Stimulated activated memory B cell treated with anti-CD40 and anti-IgM and Interleukin-4, amounts not matched to agents 10 μg/mL and 1 μg/mL and 100 μg/mL, for 72 hours (primary cell): ENCODE measurements around the gene LCE6A.

ENCODE experiments used
- ATAC-seq: fragments of 150-1000 bp; cut with Tn5 transposase; 2 replicates; pipeline ENCODE4 v1.10.0; 2021
- H3K27ac Mint-ChIP-seq: one replicate; pipeline ENCODE4 v1.8.0; 2022; ENCODE audit warnings: mild to moderate bottlenecking, mixed read lengths
- H3K27me3 Mint-ChIP-seq: one replicate; pipeline ENCODE4 v1.8.0; 2022; ENCODE audit warnings: mixed read lengths
- H3K36me3 Mint-ChIP-seq: one replicate; pipeline ENCODE4 v1.8.0; 2022; ENCODE audit warnings: mixed read lengths
- H3K4me1 Mint-ChIP-seq: one replicate; pipeline ENCODE4 v1.8.0; 2022; ENCODE audit warnings: mixed read lengths
- H3K4me3 Mint-ChIP-seq: one replicate; pipeline ENCODE4 v1.8.0; 2022; ENCODE audit warnings: mild to moderate bottlenecking, moderate library complexity, mixed read lengths
- H3K9me3 Mint-ChIP-seq: one replicate; pipeline ENCODE4 v1.8.0; 2022; ENCODE audit warnings: mixed read lengths

LCE6A gene

DNA sequence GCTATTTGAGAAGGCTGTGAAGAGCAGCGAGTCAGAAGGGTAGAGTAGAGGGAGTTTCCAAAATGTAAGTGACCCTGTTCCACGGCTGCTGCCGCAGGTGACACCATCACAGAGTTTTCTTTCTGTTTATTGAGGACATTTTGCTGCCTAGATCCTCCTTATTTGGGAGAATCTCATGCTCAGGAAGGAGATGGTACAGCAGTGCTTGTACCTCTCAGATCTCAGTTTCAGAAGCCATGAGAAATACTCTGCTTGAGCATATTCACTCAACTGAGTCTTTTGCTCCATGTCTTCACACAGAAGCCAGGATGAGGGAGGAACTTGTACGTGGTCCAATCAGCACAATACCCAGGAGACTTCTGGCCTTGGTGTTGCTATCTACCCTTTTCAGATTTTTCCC is 18.7 kb downstream of the LCE6A start:
- Mint-ChIP-seq H3K27ac (no peak overlapping the region), H3K4me1 (no peaks in the 10 kb centered on the region), H3K9me3 (no peaks in the 10 kb centered on the region), H3K4me3 (no peak overlapping the region), H3K36me3 (no peaks in the 10 kb centered on the region), H3K27me3 (no peaks in the 10 kb centered on the region)
- ATAC-seq: no peak

DNA sequence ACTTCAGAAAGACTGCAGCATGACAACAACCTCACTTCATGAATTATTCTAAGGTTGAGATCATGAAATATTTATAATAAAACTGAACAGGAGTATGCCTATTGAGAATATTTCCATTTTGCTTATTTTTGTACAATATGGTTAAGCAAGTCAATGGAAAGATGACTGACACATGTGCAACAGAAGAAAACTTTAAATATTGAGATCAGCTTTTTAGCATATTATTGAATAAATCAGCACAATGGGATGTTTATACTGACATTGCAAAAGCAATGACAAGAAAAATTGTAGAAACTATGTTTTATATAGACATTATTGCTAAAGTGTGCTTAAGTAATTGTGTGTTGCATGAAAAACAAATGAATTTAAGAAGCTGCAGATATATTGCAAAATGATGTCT is 21.8 kb downstream of the LCE6A start:
- H3K27ac Mint-ChIP-seq: no peak overlapping the region
- H3K27me3 Mint-ChIP-seq: no peaks in the 10 kb centered on the region
- no peaks in the 10 kb centered on the region for H3K9me3 Mint-ChIP-seq
- H3K4me3 Mint-ChIP-seq: no peak overlapping the region
- H3K4me1 Mint-ChIP-seq: no peaks in the 10 kb centered on the region
- H3K36me3 Mint-ChIP-seq: no peaks in the 10 kb centered on the region
- ATAC-seq: no peak

DNA sequence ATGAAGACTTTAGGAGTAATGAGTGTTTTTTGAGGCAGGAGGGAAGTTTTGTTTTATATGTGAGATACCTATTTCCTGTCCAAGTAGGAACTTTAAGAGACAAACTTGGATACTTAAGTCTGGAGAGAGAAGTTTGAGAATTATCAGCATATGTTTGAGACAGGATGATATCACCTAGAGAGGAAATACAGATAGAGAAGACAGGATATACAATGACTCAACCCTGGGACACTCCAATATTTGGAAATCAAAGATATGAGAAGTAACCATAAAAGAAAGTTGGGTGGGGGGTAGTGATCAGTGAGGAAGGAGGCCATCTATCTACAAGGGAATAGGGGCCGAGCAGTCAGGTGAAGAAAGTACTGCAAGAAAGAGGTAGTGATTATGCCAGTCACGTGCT is 23.7 kb downstream of the LCE6A start:
- no peaks in the 10 kb centered on the region for H3K36me3 Mint-ChIP-seq
- no peak for ATAC-seq
- H3K27ac Mint-ChIP-seq: no peak overlapping the region
- peaks cover 3% of the 10 kb centered on the region for H3K27me3 Mint-ChIP-seq
- peaks cover 4% of the 10 kb centered on the region for H3K4me1 Mint-ChIP-seq
- H3K9me3 Mint-ChIP-seq: no peaks in the 10 kb centered on the region
- no peak overlapping the region for H3K4me3 Mint-ChIP-seq

DNA sequence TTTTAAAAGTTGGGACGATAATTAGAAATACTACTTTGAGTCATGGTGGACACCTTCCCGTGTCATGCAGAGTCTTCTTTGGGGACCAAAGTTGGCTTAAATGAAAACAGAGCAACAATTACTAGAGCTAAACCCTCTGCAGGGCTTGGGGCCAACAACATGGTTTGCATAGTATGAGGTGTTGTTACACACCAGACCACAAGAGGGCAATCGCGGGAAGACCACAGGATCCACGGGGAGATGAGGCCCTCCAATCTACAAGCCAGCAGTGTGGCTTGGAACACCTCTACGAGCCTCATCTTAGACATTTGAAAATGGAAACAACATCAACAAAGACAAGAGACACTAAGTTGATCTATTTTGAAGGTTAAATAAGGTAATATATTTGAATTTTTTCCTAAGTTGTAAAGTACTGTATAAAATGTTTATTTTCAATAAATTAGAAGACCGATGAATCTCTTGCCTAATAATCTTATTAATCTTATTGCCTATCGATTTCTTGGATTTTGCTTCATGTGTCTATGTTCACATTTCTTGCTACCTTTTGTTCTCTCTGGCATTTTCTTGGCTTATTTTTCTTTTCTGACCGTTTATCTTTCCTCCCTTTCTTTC is 27.3 kb downstream of the LCE6A start:
- H3K27ac Mint-ChIP-seq: no peak overlapping the region
- H3K4me1 Mint-ChIP-seq: peaks cover 14% of the 10 kb centered on the region
- no peak overlapping the region for H3K4me3 Mint-ChIP-seq
- H3K36me3 Mint-ChIP-seq: no peaks in the 10 kb centered on the region
- peaks cover 19% of the 10 kb centered on the region for H3K27me3 Mint-ChIP-seq
- H3K9me3 Mint-ChIP-seq: no peaks in the 10 kb centered on the region
- peak; percentile 76 for ATAC-seq

DNA sequence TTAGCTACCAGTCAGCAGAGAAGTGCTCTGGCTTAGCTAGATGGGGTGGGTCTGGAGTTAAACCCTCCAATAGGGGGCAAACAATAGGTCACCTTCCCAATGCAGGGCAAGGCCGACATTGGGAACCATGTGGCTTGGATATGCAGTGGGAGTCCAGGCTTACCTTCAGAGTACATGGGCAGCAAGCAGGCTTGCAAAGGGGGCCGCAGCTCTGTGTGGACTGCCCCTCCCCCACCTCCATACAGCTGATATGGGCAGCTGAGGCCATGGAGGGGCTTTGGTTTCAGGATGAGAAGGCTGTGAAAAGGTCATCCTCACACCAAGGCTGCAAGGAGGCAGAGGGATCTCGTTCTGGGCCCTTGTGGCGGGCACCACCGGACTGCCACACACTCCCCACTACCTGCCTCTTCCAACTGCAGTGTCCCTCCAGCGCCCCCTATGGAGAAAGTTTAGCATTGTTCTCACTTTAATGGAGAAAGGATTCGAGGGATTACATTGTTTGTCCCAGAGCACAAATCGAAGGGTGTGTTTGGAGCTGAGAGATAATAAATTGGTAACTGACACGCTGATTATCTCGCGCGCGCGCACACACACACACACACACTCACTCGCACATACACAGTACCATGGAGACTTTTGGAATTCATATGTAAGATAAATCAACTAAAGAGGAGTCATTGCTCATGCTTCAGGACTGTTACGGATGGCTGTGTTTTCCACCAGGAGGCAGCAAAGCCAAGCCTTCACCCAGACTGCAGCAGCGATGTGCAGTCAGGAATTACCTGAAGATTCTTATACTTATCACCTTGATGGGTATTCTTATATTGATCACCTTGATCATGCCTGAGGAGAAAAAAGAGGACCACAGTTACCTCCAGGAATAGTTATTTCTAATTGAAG is 28.4 kb downstream of the LCE6A start:
- H3K4me1 Mint-ChIP-seq: peaks cover 14% of the 10 kb centered on the region
- H3K9me3 Mint-ChIP-seq: no peaks in the 10 kb centered on the region

DNA sequence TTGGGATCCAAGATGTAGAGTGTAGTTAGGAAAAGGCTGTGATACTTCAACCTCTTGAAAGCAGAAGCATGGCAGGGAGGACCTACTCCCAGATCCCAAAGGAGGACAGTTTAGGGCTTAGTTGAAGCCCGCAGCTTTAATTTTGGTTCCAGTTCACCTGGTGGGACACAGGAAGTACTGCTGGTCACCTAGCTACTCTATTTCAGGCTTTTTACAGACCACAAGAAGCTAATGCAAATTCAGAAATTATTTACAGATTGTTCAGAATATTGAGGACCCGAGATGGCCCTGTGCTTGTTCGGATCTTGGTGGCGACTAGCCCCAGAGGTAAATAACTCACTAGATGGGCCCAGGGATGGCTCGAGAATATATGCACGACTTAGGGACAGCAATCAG is 29.1 kb downstream of the LCE6A start:
- no peak for ATAC-seq
- H3K4me1 Mint-ChIP-seq: peaks cover 14% of the 10 kb centered on the region
- H3K27ac Mint-ChIP-seq: no peak overlapping the region
- peaks cover 28% of the 10 kb centered on the region for H3K27me3 Mint-ChIP-seq
- H3K4me3 Mint-ChIP-seq: no peak overlapping the region
- no peaks in the 10 kb centered on the region for H3K9me3 Mint-ChIP-seq
- H3K36me3 Mint-ChIP-seq: no peaks in the 10 kb centered on the region

More for the DNA sequence above, 28.4 kb downstream of the LCE6A start:
- H3K4me3 Mint-ChIP-seq: no peak overlapping the region
- no peaks in the 10 kb centered on the region for H3K36me3 Mint-ChIP-seq
- ATAC-seq: no peak
- H3K27me3 Mint-ChIP-seq: peaks cover 28% of the 10 kb centered on the region
- no peak overlapping the region for H3K27ac Mint-ChIP-seq

DNA sequence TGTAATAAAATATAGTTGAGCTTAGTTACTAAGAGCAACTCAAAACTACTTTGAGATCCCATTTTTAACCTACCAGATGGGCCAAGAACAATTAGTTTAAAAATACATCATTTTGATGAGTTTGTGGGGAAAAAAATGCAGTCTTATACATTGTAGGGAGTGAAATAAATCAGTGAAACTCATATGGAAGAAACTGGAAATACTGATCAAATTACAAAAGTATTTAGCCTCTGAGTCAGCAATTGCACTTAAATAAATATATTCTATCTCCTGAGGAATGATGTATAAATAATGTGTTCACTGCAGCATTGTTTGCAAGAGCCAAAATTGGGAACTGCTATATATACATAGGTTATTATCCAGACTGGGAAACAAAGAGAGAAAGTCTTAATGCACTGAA is 30.8 kb downstream of the LCE6A start:
- no peaks in the 10 kb centered on the region for H3K9me3 Mint-ChIP-seq

DNA sequence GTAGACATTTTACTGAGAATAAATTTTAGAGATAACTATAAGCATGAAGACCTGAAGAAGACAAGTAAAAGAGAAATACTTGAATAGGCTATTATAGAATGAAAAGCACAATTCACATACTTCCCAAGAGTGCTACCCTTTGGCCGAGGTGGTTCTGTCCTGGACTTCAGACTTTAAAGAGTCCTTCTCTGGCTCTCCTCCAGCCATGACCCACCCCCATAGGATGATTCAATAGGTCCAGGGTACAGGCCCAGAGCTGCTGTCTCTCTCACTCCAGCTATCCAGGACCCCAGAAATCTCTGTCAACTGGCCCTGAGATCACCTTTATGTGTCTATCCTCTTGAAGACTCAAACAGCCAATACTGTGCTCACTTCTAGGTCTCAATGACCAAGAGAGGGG is 34.2 kb downstream of the LCE6A start:
- Mint-ChIP-seq H3K27ac (no peak overlapping the region), H3K27me3 (peaks cover 20% of the 10 kb centered on the region), H3K4me1 (peaks cover 20% of the 10 kb centered on the region), H3K4me3 (no peak overlapping the region), H3K9me3 (no peaks in the 10 kb centered on the region), H3K36me3 (no peaks in the 10 kb centered on the region)
- no peak for ATAC-seq

More for the DNA sequence above, 30.8 kb downstream of the LCE6A start:
- Mint-ChIP-seq H3K36me3 (no peaks in the 10 kb centered on the region), H3K4me1 (peaks cover 14% of the 10 kb centered on the region), H3K27ac (no peak overlapping the region), H3K4me3 (no peak overlapping the region), H3K27me3 (peaks cover 28% of the 10 kb centered on the region)
- ATAC-seq: no peak

DNA sequence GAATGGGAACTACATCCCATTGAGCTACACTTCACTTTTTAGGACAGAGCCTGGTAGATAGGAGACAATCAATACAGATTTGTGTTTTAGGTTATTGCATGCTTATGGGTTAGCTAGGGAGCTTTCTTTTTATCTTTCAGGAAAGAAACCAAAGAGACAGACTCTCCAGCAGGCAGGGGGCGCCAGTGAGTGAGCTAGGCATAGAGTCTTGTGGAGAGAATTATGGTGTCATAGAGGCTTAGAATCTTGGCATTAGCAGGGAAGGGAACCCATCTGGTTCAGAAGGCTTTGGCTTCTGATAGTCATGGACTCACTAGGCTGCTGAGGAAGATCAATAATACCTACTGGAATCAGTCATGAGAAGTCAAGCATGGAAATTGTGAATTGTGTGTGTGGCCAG is 35.4 kb downstream of the LCE6A start, which contains the start of gene SMCP:
Gene SMCP (plus strand): TSS at position 281 of the 400 bp plus-strand sequence. CDS start 6,101 bp downstream, outside the sequence.
- Mint-ChIP-seq H3K4me1 (peaks cover 15% of the 10 kb centered on the region), H3K4me3 (no peak within 1 kb of the TSS), H3K9me3 (no peaks in the 10 kb centered on the region), H3K27me3 (peaks cover 11% of the 10 kb centered on the region), H3K27ac (no peak within 1 kb of the TSS), H3K36me3 (no peaks in the 10 kb centered on the region)
- no peak for ATAC-seq

DNA sequence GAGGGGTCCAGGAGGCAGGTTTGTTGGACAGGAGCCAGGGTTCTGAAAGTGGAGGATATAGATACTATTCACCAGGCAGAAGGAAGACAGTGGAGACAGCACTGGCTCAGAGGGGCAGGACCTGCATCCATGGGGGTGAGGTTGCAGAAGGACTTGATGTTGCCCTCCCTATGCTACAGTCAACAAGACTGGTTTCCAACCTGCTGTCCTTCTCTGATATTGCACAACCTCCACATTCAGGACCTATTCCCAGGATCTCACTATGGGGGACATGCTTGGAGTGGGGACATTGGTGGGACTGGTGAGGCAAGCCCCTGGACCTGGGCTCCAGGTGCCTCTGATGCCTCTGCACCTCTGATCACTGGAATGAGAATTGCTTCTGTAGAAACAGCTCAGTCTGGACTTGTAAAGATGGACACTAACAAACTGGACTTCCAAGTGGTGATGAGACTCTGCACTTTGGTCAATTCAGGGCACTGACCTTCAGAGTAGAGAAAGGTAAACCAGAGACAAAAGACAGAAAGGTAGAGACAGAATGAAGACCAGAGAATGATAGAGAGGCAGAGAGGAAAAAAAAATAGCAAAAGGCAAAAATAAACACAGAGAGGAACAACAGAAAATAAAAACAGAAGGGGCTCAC is 37.0 kb downstream of the LCE6A start:
- Mint-ChIP-seq H3K36me3 (no peaks in the 10 kb centered on the region), H3K9me3 (no peaks in the 10 kb centered on the region), H3K27ac (no peak overlapping the region), H3K27me3 (peaks cover 11% of the 10 kb centered on the region), H3K4me1 (peaks cover 15% of the 10 kb centered on the region), H3K4me3 (no peak overlapping the region)
- no peak for ATAC-seq

DNA sequence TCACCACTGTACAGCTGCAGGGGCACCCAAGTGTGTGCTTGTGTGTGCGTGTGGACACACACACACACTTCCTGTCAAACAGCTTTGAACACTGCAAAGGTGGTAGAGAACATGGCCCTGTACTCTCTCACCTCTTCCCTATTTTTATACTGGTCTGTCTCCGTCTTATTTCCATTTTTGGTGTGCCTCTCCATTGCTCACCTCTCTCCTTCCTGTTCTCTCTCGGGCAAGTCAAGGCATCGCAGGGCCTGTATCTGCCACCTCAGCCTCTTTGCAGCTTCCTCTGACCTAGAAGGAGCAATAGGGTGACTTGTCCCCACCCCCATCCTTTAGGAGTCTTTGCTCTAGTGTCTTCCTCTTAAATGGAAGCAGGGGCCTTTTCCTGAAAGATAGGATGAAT is 37.7 kb downstream of the LCE6A start:
- H3K4me1 Mint-ChIP-seq: peaks cover 15% of the 10 kb centered on the region
- no peak overlapping the region for H3K4me3 Mint-ChIP-seq
- no peaks in the 10 kb centered on the region for H3K9me3 Mint-ChIP-seq
- peaks cover 5% of the 10 kb centered on the region for H3K27me3 Mint-ChIP-seq
- H3K27ac Mint-ChIP-seq: no peak overlapping the region
- no peaks in the 10 kb centered on the region for H3K36me3 Mint-ChIP-seq
- ATAC-seq: no peak

DNA sequence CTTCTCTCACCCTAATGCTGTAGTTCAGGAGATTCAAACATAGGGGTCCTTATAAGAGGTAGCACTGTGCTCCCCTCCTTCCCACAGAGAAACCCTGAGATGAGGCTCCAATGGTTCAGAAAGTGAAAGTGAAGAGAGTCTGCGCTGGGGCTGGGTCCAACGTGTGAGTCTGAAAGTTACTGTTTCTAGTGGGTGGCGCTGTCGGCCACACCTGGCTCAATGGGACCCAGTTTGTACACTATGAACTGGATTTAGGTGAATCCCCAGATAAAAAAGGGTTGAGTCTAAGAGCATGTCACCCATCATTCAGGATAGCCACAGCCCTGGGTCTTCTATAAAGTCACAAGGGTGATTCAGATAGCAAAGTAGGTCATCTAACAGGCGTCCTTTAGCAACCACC is 38.3 kb downstream of the LCE6A start:
- no peaks in the 10 kb centered on the region for H3K9me3 Mint-ChIP-seq

DNA sequence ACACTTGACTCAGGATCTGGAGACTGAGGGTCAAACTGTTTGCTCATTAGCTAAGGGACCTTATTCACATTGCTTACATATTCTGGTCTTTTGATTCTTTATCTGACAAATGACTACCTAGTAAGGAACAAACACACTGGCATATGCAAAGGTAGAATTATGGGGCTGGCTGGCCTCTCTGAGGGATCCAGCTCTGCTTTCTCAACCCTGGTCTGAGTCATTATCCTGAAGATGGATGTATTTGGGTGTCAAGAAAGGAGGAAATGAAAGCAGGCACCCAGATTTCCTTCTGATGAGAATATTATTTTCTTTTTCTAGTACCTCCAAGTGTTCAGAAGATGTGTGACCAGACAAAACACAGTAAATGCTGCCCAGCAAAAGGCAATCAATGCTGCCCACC is 41.4 kb downstream of the LCE6A start:
- Mint-ChIP-seq H3K27ac (no peak overlapping the region), H3K36me3 (no peaks in the 10 kb centered on the region), H3K27me3 (no peaks in the 10 kb centered on the region), H3K9me3 (no peaks in the 10 kb centered on the region), H3K4me1 (peaks cover 15% of the 10 kb centered on the region), H3K4me3 (no peak overlapping the region)
- no peak for ATAC-seq

More for the DNA sequence above, 38.3 kb downstream of the LCE6A start:
- Mint-ChIP-seq H3K27me3 (no peaks in the 10 kb centered on the region), H3K36me3 (no peaks in the 10 kb centered on the region), H3K27ac (no peak overlapping the region), H3K4me1 (peaks cover 15% of the 10 kb centered on the region), H3K4me3 (no peak overlapping the region)
- no peak for ATAC-seq

DNA sequence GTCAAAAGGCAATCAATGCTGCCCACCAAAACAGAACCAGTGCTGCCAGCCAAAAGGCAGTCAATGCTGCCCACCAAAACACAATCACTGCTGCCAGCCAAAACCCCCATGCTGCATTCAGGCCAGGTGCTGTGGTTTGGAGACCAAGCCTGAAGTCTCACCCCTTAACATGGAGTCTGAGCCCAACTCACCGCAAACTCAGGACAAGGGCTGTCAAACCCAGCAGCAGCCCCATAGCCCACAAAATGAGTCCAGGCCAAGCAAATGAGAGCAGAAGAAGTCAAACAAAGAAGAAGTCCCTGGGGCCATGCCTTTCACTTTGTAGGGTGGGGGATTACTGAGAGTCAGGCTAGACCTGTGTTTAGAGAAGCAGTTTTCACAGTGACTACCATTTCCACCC is 41.9 kb downstream of the LCE6A start:
- H3K4me1 Mint-ChIP-seq: peaks cover 12% of the 10 kb centered on the region
- no peaks in the 10 kb centered on the region for H3K9me3 Mint-ChIP-seq
- no peak overlapping the region for H3K4me3 Mint-ChIP-seq
- no peaks in the 10 kb centered on the region for H3K36me3 Mint-ChIP-seq
- no peaks in the 10 kb centered on the region for H3K27me3 Mint-ChIP-seq
- no peak for ATAC-seq
- H3K27ac Mint-ChIP-seq: no peak overlapping the region

DNA sequence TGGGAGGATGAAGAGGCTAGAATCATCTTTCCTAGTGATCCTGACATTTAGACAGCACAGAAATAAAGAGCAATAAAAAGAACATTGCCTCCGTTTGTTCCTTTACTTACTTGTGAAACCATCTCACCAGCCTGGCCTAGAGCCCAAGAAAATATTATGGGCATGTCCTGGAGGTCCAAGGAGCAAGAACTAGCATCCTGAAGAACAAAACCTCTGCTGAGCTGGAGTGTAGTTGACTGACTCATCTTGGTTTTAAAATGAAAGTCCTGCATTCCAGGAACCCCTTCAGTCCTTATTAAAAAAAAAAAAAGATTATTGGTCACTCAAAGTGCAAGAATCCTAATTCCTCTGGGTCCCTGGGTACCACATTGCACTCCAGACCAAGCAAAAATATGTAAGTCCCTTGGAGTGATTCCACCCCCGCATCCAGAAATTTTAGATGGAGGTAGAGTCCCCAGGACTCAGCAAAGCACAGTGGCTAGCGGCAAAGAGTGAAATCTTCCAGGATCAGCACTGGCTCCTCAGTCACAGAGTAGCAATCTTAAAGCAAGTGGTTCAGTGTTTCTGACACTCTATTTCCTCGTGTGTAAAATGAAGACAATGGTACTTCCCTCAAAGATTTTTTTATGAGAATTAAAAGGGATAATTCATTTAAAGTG is 42.4 kb downstream of the LCE6A start:
- no peak overlapping the region for H3K4me3 Mint-ChIP-seq

More for the DNA sequence above, 42.4 kb downstream of the LCE6A start:
- peaks cover 6% of the 10 kb centered on the region for H3K4me1 Mint-ChIP-seq
- no peak for ATAC-seq
- H3K27me3 Mint-ChIP-seq: peaks cover 5% of the 10 kb centered on the region
- no peaks in the 10 kb centered on the region for H3K36me3 Mint-ChIP-seq
- H3K27ac Mint-ChIP-seq: no peak overlapping the region
- H3K9me3 Mint-ChIP-seq: no peaks in the 10 kb centered on the region
